Measurements from ENCODE around the gene HSPA9.

DNA sequence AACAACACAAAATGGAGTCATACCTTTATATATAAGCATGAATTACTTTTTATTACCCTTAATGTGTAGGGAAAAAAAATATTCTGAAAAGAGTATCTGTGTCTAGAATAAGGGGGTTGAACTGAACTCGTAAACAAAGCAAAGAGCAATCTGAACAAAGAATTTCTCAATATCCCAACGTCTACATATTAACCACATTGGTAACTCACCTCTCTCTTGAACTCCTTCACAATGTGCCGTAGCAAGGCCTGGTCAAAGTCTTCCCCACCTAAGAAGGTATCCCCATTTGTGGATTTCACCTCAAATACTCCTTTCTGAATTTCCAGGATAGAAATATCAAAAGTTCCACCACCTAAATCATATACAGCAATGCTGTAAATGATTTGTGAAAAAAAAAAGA, 8.4 kb downstream of the HSPA9 start:
- no peak for TF ChIP-seq CTCF (IDR thresholded peaks at IDR 0.05)
- TF ChIP-seq POLR2A (IDR thresholded peaks at IDR 0.05): no peak
